H9 (cell line): Measurements from ENCODE around the gene LILRA5. TPM values are rescaled to one million over a fixed set of nuclear protein-coding genes. Genes with fewer than 3 reads are reported as not detected.

Experiments
- DNase-seq: peaks from one replicate; pipeline ENCODE4 v3.0.0-alpha.2; 2017
- H2AFZ ChIP-seq: one replicate; pipeline ENCODE4 v1.6.1; 2013; ENCODE audit warnings: mild to moderate bottlenecking, low read length, control low read depth, moderate library complexity
- H2AK5ac ChIP-seq: 2 replicates; pipeline ENCODE4 v1.6.1; 2013; ENCODE audit warnings: low read length, control low read depth, mixed read lengths; ENCODE audit not compliant: insufficient read length
- H2BK120ac ChIP-seq: one replicate; pipeline ENCODE4 v1.6.1; 2013; ENCODE audit warnings: low read depth, mild to moderate bottlenecking, low read length, control low read depth, inconsistent platforms; ENCODE audit not compliant: poor library complexity, severe bottlenecking
- H2BK12ac ChIP-seq: 2 replicates; pipeline ENCODE4 v1.6.1; 2013; ENCODE audit warnings: low read length, control low read depth, mixed read lengths, low read depth; ENCODE audit not compliant: insufficient read length
- H2BK15ac ChIP-seq: 2 replicates; pipeline ENCODE4 v1.6.1; 2013; ENCODE audit warnings: low read depth, low read length, control low read depth
- H2BK20ac ChIP-seq: one replicate; pipeline ENCODE4 v1.6.1; 2013; ENCODE audit warnings: low read depth, mild to moderate bottlenecking, low read length, control low read depth, inconsistent platforms; ENCODE audit not compliant: poor library complexity, severe bottlenecking
- H2BK5ac ChIP-seq: 2 replicates; pipeline ENCODE4 v1.6.1; 2013; ENCODE audit warnings: low read length, control low read depth, mixed read lengths; ENCODE audit not compliant: insufficient read length
- H3K14ac ChIP-seq: 2 replicates; pipeline ENCODE4 v1.6.1; 2013; ENCODE audit warnings: low read length, control low read depth; ENCODE audit not compliant: insufficient read depth
- H3K18ac ChIP-seq: 2 replicates; pipeline ENCODE4 v1.6.1; 2013; ENCODE audit warnings: low read depth, mild to moderate bottlenecking, mixed read lengths, low read length, control low read depth; ENCODE audit not compliant: insufficient read length
- H3K23ac ChIP-seq: 2 replicates; pipeline ENCODE4 v1.6.1; 2013; ENCODE audit warnings: low read length, control low read depth, mixed read lengths, low read depth; ENCODE audit not compliant: insufficient read length
- H3K23me2 ChIP-seq: 2 replicates; pipeline ENCODE4 v1.6.1; 2013; ENCODE audit warnings: low read depth, mild to moderate bottlenecking, mixed read lengths, low read length, control low read depth; ENCODE audit not compliant: insufficient read length, poor library complexity, severe bottlenecking
- H3K27ac ChIP-seq: 2 replicates; pipeline ENCODE4 v1.5.1; 2013; ENCODE audit warnings: low read length, control low read depth, mixed read lengths, low read depth; ENCODE audit not compliant: insufficient read length
- H3K27me3 ChIP-seq: 2 replicates; pipeline ENCODE4 v1.6.1; 2013; ENCODE audit warnings: low read length, control low read depth, inconsistent platforms; ENCODE audit not compliant: insufficient read depth
- H3K4ac ChIP-seq: 2 replicates; pipeline ENCODE4 v1.6.1; 2013; ENCODE audit warnings: low read depth, mild to moderate bottlenecking, control low read depth, inconsistent platforms, low read length, moderate library complexity
- H3K4me1 ChIP-seq: 2 replicates; pipeline ENCODE4 v1.6.1; 2013; ENCODE audit warnings: low read length, control low read depth, inconsistent platforms; ENCODE audit not compliant: insufficient read depth
- H3K4me2 ChIP-seq: 2 replicates; pipeline ENCODE4 v1.6.1; 2013; ENCODE audit warnings: low read length, control low read depth, mixed read lengths; ENCODE audit not compliant: insufficient read length, insufficient read depth
- H3K56ac ChIP-seq: 2 replicates; pipeline ENCODE4 v1.6.1; 2013; ENCODE audit warnings: low read depth, mild to moderate bottlenecking, mixed read lengths, low read length, control low read depth; ENCODE audit not compliant: insufficient read length
- H3K79me1 ChIP-seq: 2 replicates; pipeline ENCODE4 v1.6.1; 2013; ENCODE audit warnings: low read depth, mild to moderate bottlenecking, moderate library complexity, low read length, control low read depth, inconsistent platforms; ENCODE audit not compliant: insufficient read depth, poor library complexity, severe bottlenecking
- H3K79me2 ChIP-seq: 2 replicates; pipeline ENCODE4 v1.6.1; 2013; ENCODE audit warnings: low read length, control low read depth, inconsistent platforms; ENCODE audit not compliant: insufficient read depth
- H3K9ac ChIP-seq: 2 replicates; pipeline ENCODE4 v1.6.1; 2013; ENCODE audit warnings: low read length, control low read depth, mixed read lengths; ENCODE audit not compliant: insufficient read length; ENCODE audit errors: extremely low read depth
- H3K9me3 ChIP-seq: one replicate; pipeline ENCODE4 v1.6.1; 2013; ENCODE audit warnings: low read depth, low read length, inconsistent platforms; ENCODE audit not compliant: control insufficient read depth
- H3T11ph ChIP-seq: one replicate; pipeline ENCODE4 v1.6.1; 2013; ENCODE audit warnings: mild to moderate bottlenecking, low read length, control low read depth, inconsistent platforms
- H4K20me1 ChIP-seq: one replicate; pipeline ENCODE4 v1.6.1; 2013; ENCODE audit not compliant: control insufficient read depth, insufficient read length, insufficient read depth
- H4K5ac ChIP-seq: 2 replicates; pipeline ENCODE4 v1.6.1; 2013; ENCODE audit warnings: low read depth, mild to moderate bottlenecking, mixed read lengths, low read length, control low read depth; ENCODE audit not compliant: insufficient read length
- H4K8ac ChIP-seq: replicated peaks from 2 replicates; pipeline ENCODE4 v1.6.1; 2013; ENCODE audit warnings: low read length, control low read depth, mixed read lengths, low read depth; ENCODE audit not compliant: insufficient read length
- H4K91ac ChIP-seq: 2 replicates; pipeline ENCODE4 v1.6.1; 2013; ENCODE audit warnings: low read depth, mild to moderate bottlenecking, moderate library complexity, mixed read lengths, low read length, control low read depth; ENCODE audit not compliant: insufficient read length
- H3K27ac Mint-ChIP-seq, 3 experiments: 2 replicates in 2 of 3; 3 replicates in 1 of 3; pipeline ENCODE4 v1.8.0; 2020 to 2021; ENCODE audit warnings: mixed read lengths in 3 of 3, mild to moderate bottlenecking in 1 of 3, moderate library complexity in 1 of 3
- H3K27me3 Mint-ChIP-seq: 2 replicates; pipeline ENCODE4 v1.8.0; 2021; ENCODE audit warnings: low read depth, mild to moderate bottlenecking, moderate library complexity, mixed read lengths
- H3K36me3 Mint-ChIP-seq, 3 experiments: 2 replicates in 2 of 3; 3 replicates in 1 of 3; pipeline ENCODE4 v1.8.0; 2020 to 2021; ENCODE audit warnings: low read depth in 3 of 3, mixed read lengths in 3 of 3; ENCODE audit not compliant: insufficient read depth in 1 of 3
- H3K4me1 Mint-ChIP-seq, 2 experiments: 2 replicates each; pipeline ENCODE4 v1.8.0; 2020; ENCODE audit warnings: mixed read lengths in 2 of 2
- H3K4me3 Mint-ChIP-seq, 2 experiments: 2 replicates in 1 of 2; 3 replicates in 1 of 2; pipeline ENCODE4 v1.8.0; 2020 to 2021; ENCODE audit warnings: mild to moderate bottlenecking in 2 of 2, mixed read lengths in 2 of 2, moderate library complexity in 1 of 2
- H3K9me3 Mint-ChIP-seq, 2 experiments: 2 replicates in 1 of 2; 3 replicates in 1 of 2; pipeline ENCODE4 v1.8.0; 2020; ENCODE audit warnings: mild to moderate bottlenecking in 2 of 2, mixed read lengths in 2 of 2, moderate library complexity in 1 of 2
- WGBS: extraction: QIAGEN DNeasy Blood & Tissue Kit; methylation state at CpG from one replicate; pipeline ENCODE4 v1.1.7; 2013; ENCODE audit warnings: missing lambda C conversion rate, low lambda C conversion rate, mixed read lengths; ENCODE audit not compliant: insufficient read length; ENCODE audit errors: extremely low coverage; 5-methylcytosine and 5-hydroxymethylcytosine counted together
- total RNA-seq: library from RNA; stranded (reverse); gene quantifications from 2 replicates; pipeline ENCODE4 v1.2.1, GENCODE V29; 2021
- TF ChIP-seq, protein P1 (sequence below): fragments of 200-600 bp; sonication (generic); conservative IDR thresholded peaks from 3 replicates; pipeline ENCODE4 v1.8.0; 2021; ENCODE audit warnings: antibody characterized with exemption, mild to moderate bottlenecking

The LILRA5 gene
- total RNA-seq, 1 experiment from 2014 or later = not detected

DNA sequence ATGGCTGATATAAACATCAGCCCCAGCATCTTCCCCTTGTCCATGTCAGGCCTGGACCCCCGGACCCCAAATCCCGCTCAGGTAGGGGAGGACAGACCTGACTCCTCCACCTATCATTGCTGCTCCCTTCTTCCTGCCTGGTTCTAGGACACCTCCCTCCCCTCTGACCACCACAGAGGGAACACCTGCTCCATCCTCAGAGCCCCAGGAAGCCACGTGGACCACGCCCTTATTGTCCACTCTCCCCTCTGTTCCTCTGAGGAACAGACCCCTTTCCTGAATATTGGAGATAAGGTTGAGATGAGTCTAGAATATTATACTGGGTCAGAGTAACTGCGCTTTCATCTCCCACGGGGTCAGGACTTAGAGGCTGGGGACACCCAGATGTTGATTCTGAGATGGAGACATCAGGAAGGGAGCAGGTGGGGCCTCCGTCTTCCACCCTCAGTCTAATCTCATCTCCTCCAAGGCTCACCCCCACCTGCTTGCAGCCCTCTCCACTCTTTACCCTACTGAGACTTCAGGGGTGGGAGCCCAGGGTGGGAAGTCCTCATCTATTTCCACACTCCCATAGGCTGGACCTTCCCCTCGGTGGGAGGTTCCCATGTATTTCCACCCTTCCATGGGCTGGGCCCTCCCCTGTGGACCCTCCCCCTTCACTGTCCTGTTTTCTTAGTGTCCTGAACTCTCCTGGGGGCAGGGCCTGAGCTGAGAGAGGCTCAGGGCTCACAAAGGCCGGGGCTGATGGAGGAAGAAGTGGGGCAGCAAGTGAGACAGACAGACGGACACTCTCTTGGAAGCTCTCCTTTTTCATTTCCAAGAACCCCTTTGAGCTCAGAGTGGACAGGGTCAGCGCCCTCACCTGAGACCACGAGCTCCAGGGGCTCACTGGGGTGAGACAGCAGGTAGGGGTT is 23.3 kb upstream of the LILRA5 start:
- Histone ChIP-seq H3T11ph (no peak overlapping the region), H3K4me1 (no peaks in the 10 kb centered on the region; the same call in 1 of the 2 replicates), H4K91ac (no peak overlapping the region), H3K27me3 (no peaks in the 10 kb centered on the region), H3K79me2 (no peaks in the 10 kb centered on the region), H3K56ac (no peak overlapping the region), H4K8ac (no peak overlapping the region), H2BK120ac (no peak overlapping the region), H2BK5ac (no peak overlapping the region), H2AFZ (no peak overlapping the region), H3K9me3 (no peaks in the 10 kb centered on the region), H4K20me1 (no peaks in the 10 kb centered on the region), H3K4ac (no peak overlapping the region), H3K9ac (no peak overlapping the region), H3K23ac (no peak overlapping the region), H2BK20ac (no peak overlapping the region), H4K5ac (no peak overlapping the region), H3K18ac (no peak overlapping the region), H2BK15ac (no peak overlapping the region), H2AK5ac (no peak overlapping the region), H2BK12ac (peak overlapping the region; percentile 31), H3K14ac (no peak overlapping the region), H3K27ac (no peak overlapping the region), H3K4me2 (no peak overlapping the region), H3K23me2 (no peaks in the 10 kb centered on the region), H3K79me1 (no peaks in the 10 kb centered on the region)
- peaks cover 0 to 72% of the 10 kb centered on the region in 2 experiments; a peak in 2 of 5 replicates for H3K9me3 Mint-ChIP-seq
- TF ChIP-seq, protein P1, sequence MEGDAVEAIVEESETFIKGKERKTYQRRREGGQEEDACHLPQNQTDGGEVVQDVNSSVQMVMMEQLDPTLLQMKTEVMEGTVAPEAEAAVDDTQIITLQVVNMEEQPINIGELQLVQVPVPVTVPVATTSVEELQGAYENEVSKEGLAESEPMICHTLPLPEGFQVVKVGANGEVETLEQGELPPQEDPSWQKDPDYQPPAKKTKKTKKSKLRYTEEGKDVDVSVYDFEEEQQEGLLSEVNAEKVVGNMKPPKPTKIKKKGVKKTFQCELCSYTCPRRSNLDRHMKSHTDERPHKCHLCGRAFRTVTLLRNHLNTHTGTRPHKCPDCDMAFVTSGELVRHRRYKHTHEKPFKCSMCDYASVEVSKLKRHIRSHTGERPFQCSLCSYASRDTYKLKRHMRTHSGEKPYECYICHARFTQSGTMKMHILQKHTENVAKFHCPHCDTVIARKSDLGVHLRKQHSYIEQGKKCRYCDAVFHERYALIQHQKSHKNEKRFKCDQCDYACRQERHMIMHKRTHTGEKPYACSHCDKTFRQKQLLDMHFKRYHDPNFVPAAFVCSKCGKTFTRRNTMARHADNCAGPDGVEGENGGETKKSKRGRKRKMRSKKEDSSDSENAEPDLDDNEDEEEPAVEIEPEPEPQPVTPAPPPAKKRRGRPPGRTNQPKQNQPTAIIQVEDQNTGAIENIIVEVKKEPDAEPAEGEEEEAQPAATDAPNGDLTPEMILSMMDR = no peak
- H3K27ac Mint-ChIP-seq = no peak overlapping the region
- peaks cover 9% of the 10 kb centered on the region for H3K27me3 Mint-ChIP-seq
- DNase-seq = no peak
- no peak overlapping the region for H3K4me3 Mint-ChIP-seq
- H3K36me3 Mint-ChIP-seq = no peaks in the 10 kb centered on the region; a peak in 2 of 7 replicates
- WGBS = no CpG with 5 or more reads among the region's 12 CpGs
- peaks cover 4 to 19% of the 10 kb centered on the region in 2 experiments; a peak in 3 of 4 replicates for H3K4me1 Mint-ChIP-seq
